ENCODE measurements around the gene SCLT1. TPM values are rescaled to one million over a fixed set of nuclear protein-coding genes. Genes with fewer than 3 reads are reported as not detected.

SCLT1 gene
- total and polyA plus RNA-seq, 2 of the 8 experiments (the other 6 are each of a cell fraction or from before 2014, with no cell fraction given) = 4.8 to 13.1 TPM

DNA sequence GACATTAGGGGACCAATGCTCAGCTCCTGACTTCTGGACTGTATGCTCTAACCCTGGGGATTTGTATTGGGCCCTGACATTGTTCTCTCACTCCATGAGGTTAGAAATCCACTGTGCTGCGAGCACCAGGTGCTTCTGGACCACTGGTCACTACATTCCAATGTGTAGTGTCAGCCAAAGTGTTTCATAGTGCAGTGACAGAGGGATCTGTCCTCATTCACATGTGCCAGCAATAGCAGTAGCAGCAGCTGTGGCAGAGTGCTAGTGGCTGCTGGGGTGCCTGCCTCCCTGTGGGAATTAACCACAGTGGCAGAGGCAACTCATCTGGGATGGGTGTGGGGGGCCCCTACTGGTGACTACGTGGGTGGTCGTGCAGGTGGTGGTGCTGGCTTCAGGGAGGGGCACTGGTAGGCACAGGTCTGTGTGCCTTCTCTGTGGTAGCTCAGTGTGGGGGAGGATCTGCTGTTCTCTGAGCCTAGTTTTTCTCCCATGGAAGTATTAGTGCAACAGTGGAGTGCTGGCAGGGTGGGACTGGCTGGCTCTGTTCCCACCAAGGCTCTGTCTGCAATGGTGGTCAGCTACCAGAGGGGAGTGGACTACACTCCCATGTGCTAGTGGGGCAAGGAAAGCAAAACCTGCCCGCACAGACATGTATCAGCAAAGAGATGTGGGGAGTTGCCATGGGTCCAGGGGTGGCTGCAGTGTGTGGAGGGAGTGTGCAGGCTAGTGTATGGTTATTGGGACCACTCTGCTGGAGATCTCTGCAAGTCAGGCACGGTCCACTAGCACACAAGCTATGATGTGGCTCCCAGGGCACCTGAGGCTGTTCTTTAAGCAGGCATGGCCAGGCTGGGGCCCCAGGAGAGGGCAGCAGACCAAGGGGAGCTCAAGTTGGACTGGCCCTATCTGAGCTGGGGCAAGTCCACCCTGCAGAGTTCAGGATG, 78.5 kb downstream of the SCLT1 start:
- peaks cover 0 to 8% (median 1%) of the 10 kb centered on the region in 4 experiments; a peak in 3 of 8 replicates for H3K36me3 ChIP-seq (ENCODE audit: control insufficient read depth in 2 of 4, insufficient read depth in 4 of 4, low read length in 3 of 4)
- H4K91ac ChIP-seq (replicated peaks; ENCODE audit: insufficient read length, low read length) = no peak overlapping the region
- DNase-seq (ENCODE audit: low read depth in 1 of 2, low spot score in 2 of 2) (no peak), FAIRE-seq (no peak)
- no peak overlapping the region for H3K4me2 ChIP-seq (ENCODE audit: insufficient read depth in 1 of 2, low read depth in 2 of 2, low read length in 2 of 2)
- ChIA-PET POLR2A (ENCODE audit: partially characterized antibody) (no interaction called here), CTCF (ENCODE audit: partially characterized antibody) (no interaction called here)
- H2AFZ ChIP-seq (ENCODE audit: low read length) = no peak overlapping the region
- no peaks in the 10 kb centered on the region for H3K23me2 ChIP-seq (ENCODE audit: low read depth, low read length)
- no peak overlapping the region for H3K18ac ChIP-seq (ENCODE audit: extremely low read depth, low read length)
- H3K56ac ChIP-seq (replicated peaks; ENCODE audit: insufficient read length, low read depth, low read length) = no peak overlapping the region
- H3K27ac ChIP-seq (ENCODE audit: low read depth, low read length) = no peak overlapping the region
- no peaks in the 10 kb centered on the region for H3K4me1 ChIP-seq (replicated peaks in 1 of 4; ENCODE audit: control insufficient read depth in 3 of 4, insufficient read depth in 4 of 4, low read length in 3 of 4)
- WGBS, 2 experiments (ENCODE audit: extremely low coverage in 1 of 2, insufficient coverage in 1 of 2, insufficient read length in 1 of 2, insufficient replicate concordance in 2 of 2, low coverage in 1 of 2, low lambda C conversion rate in 2 of 2, missing lambda C conversion rate in 1 of 2) = 87% methylated on average over 5 of the region's 5 CpGs; no CpG with 5 or more reads in 1 of the 2 experiments
- H2BK15ac ChIP-seq (ENCODE audit: low read length) = no peak overlapping the region
- no peak overlapping the region for H2BK5ac ChIP-seq (ENCODE audit: low read depth, low read length)
- H3K9ac ChIP-seq (replicated peaks in 1 of 4; ENCODE audit: extremely low read depth in 1 of 4, low read depth in 3 of 4, low read length in 3 of 4) = no peak overlapping the region
- H3K4me3 ChIP-seq (ENCODE audit: extremely low read depth in 1 of 4, insufficient read depth in 2 of 4, low read depth in 3 of 4, low read length in 4 of 4) = no peak overlapping the region
- H3K79me2 ChIP-seq (ENCODE audit: control insufficient read depth in 1 of 2, insufficient read depth in 2 of 2, low read length in 2 of 2) = no peaks in the 10 kb centered on the region
- H4K5ac ChIP-seq (ENCODE audit: insufficient read length, low read depth, low read length) = no peak overlapping the region
- no peak overlapping the region for H2BK20ac ChIP-seq (ENCODE audit: low read length)
- H3K27me3 ChIP-seq (replicated peaks in 1 of 4; ENCODE audit: control insufficient read depth in 3 of 4, extremely low read depth in 1 of 4, insufficient read depth in 3 of 4, low read length in 3 of 4) = no peaks in the 10 kb centered on the region
- no peak overlapping the region for H4K8ac ChIP-seq (ENCODE audit: extremely low read depth, insufficient read depth, low read length)
- H2BK12ac ChIP-seq (ENCODE audit: low read depth, low read length) = no peak overlapping the region
- H3K79me1 ChIP-seq (ENCODE audit: low read depth, low read length) = no peaks in the 10 kb centered on the region
- no peak overlapping the region for H3K4ac ChIP-seq (replicated peaks; ENCODE audit: insufficient read length, low read depth, low read length)
- H2BK120ac ChIP-seq (replicated peaks; ENCODE audit: low read depth, low read length) = no peak overlapping the region
- H3K14ac ChIP-seq (ENCODE audit: insufficient read length) = no peak overlapping the region
- TF ChIP-seq, protein P1, sequence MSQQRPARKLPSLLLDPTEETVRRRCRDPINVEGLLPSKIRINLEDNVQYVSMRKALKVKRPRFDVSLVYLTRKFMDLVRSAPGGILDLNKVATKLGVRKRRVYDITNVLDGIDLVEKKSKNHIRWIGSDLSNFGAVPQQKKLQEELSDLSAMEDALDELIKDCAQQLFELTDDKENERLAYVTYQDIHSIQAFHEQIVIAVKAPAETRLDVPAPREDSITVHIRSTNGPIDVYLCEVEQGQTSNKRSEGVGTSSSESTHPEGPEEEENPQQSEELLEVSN (IDR thresholded peaks at IDR 0.05) = 0 out of 2 replicates have a peak, but pooled peaks have one; percentile 7
- TF ChIP-seq JUND (IDR thresholded peaks at IDR 0.05; ENCODE audit: low read length) (no peak), RFX5 (IDR thresholded peaks at IDR 0.05; ENCODE audit: borderline replicate concordance, low read depth, low read length) (no peak), NANOG (IDR thresholded peaks at IDR 0.05; ENCODE audit: insufficient read depth, low read depth, low read length, poor library complexity, severe bottlenecking) (no peak), CBX5 (IDR thresholded peaks at IDR 0.05; ENCODE audit: low read depth, low read length) (no peak)
- H3K23ac ChIP-seq (ENCODE audit: insufficient read length) = no peak overlapping the region
- peaks cover 19 to 45% of the 10 kb centered on the region in 2 experiments for H3K9me3 ChIP-seq (ENCODE audit: insufficient read depth in 2 of 2, low read depth in 1 of 2, low read length in 1 of 2)
- H2AK5ac ChIP-seq (ENCODE audit: low read depth, low read length) = no peak overlapping the region
- H4K20me1 ChIP-seq (replicated peaks in 1 of 2; ENCODE audit: control insufficient read depth in 1 of 2, insufficient read depth in 2 of 2, low read length in 2 of 2) = no peaks in the 10 kb centered on the region

Measured in H1 (cell line).